ES-I3 (cell line): ENCODE results near the gene PAX2.

Experiments used
- H3K36me3 ChIP-seq: 2 replicates; pipeline ENCODE4 v1.6.1; 2013; ENCODE audit warnings: mild to moderate bottlenecking, low read length, control low read depth, moderate library complexity; ENCODE audit not compliant: insufficient read depth
- H3K4me1 ChIP-seq: 2 replicates; pipeline ENCODE4 v1.6.1; 2013; ENCODE audit warnings: mild to moderate bottlenecking, control low read depth, low read length; ENCODE audit not compliant: insufficient read depth
- H3K9ac ChIP-seq: 2 replicates; pipeline ENCODE4 v1.6.1; 2013; ENCODE audit warnings: low read depth, mild to moderate bottlenecking, low read length, moderate library complexity
- H3K9me3 ChIP-seq: 2 replicates; pipeline ENCODE4 v1.6.1; 2013; ENCODE audit warnings: mild to moderate bottlenecking, low read length, moderate library complexity; ENCODE audit not compliant: control insufficient read depth, insufficient read depth

The PAX2 gene

GRCh38 chr10:100810835-100811116, 65.4 kb downstream of the PAX2 start:
- Histone ChIP-seq H3K9ac (no peak overlapping the region), H3K36me3 (no peaks in the 10 kb centered on the region), H3K9me3 (no peaks in the 10 kb centered on the region), H3K4me1 (0 out of 2 replicates have a peak, but pooled peaks cover under 1% of the 10 kb centered on the region)

DNA sequence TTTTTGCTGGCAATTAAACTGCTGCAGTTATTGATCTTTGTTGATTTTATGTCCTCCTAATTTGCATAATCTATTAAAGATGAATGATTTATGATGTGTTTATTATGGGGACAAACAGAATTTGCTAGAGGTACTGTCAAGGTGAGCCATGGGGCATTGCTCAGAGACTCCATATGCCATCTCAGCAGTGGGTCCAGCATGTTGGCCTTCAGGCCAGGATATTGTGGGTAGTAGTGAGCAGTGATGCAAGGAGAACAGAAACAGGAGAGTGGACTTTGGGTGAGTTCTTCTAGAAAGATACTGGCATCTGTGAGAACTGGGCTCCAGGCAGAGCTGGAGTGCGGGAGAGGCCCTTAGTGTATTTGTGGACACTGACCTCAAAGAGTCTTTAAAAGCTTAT, 65.9 kb downstream of the PAX2 start:
- no peaks in the 10 kb centered on the region for H3K36me3 ChIP-seq
- no peak overlapping the region for H3K9ac ChIP-seq

GRCh38 chr10:100811752-100812750, 66.7 kb downstream of the PAX2 start:
- H3K9ac ChIP-seq, result no peak overlapping the region
- peaks cover 2% of the 10 kb centered on the region; the same call in 1 of the 2 replicates for H3K4me1 ChIP-seq
- no peaks in the 10 kb centered on the region for H3K36me3 ChIP-seq
- H3K9me3 ChIP-seq, result no peaks in the 10 kb centered on the region

More for the DNA sequence above, 65.9 kb downstream of the PAX2 start:
- Histone ChIP-seq H3K4me1 (no peaks in the 10 kb centered on the region), H3K9me3 (no peaks in the 10 kb centered on the region)

GRCh38 chr10:100812978-100813377, 67.6 kb downstream of the PAX2 start:
- Histone ChIP-seq H3K36me3 (no peaks in the 10 kb centered on the region), H3K9ac (no peak overlapping the region), H3K4me1 (peaks cover 4% of the 10 kb centered on the region; the same call in 1 of the 2 replicates)

DNA sequence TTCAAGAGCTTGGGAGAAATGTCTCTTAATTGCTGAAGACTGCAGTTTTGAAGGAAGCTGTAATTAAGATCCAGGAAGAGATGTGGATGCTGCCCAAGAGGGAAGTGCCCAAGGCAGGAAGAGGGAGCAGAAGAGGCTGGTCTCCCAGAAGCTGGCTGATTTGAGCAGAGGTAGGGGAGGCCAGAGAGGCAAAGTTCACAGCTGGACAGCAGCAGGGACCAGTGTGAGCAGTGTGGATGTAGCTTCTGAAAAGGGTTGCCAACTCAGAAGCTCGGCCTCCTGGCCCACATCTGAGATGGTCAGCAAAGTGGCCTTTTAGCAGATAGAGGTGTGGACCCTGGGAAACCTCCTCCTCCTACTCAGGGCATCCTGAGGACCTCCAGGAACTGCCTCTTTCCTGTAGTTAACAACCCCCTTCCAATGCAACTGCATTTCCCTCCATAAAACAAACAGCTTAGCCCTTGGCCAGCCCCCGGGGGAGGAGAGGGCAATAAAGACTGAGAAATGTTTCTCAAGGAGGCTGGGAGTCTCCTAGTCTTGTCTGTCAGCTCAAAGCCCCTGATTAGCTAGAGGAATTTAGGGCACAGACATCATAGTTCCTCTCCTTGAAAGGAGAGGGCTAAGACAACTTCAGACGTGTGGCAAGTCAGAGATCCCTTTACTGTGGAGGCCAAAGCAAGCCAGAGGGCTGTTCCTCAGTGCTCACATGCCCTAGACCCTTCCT, 69.5 kb downstream of the PAX2 start:
- no peaks in the 10 kb centered on the region for H3K36me3 ChIP-seq
- no peaks in the 10 kb centered on the region for H3K9me3 ChIP-seq
- peaks cover 4% of the 10 kb centered on the region; the same call in 1 of the 2 replicates for H3K4me1 ChIP-seq
- no peak overlapping the region for H3K9ac ChIP-seq

More at GRCh38 chr10:100812978-100813377, 67.6 kb downstream of the PAX2 start:
- H3K9me3 ChIP-seq, result no peaks in the 10 kb centered on the region

GRCh38 chr10:100816671-100817070, 71.3 kb downstream of the PAX2 start:
- no peaks in the 10 kb centered on the region for H3K36me3 ChIP-seq
- no peaks in the 10 kb centered on the region for H3K9me3 ChIP-seq

DNA sequence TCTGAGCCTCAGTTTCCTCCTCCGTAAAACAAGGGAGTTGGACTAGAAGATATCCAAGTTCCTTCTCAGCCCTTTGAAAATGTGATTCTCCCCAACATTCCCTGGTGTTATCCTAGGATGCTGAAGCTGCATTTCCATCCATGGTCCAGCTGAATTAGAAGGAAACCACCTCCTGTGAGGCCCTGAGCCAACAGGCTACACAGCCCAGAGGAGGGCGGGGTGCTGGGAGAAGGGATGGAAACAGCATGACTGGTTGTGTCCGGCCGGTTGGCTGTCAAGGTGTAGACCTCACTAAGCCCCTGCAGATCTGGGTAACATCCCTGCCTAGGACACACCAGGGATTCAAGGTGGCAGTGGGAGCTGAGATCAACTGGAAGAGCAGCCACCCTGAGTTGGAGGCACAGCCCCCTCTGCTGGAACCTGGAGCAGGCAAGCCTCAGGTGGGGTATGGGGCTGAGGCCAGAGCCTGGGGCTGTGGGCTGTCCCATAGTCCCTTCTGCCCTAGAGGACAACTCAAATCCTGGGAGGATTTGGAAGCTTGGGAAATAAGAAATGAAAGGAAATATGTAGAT, 72.0 kb downstream of the PAX2 start:
- no peaks in the 10 kb centered on the region for H3K36me3 ChIP-seq
- H3K9ac ChIP-seq, result no peak overlapping the region
- no peaks in the 10 kb centered on the region for H3K9me3 ChIP-seq
- H3K4me1 ChIP-seq, result peaks cover 4% of the 10 kb centered on the region; the same call in 1 of the 2 replicates

More at GRCh38 chr10:100816671-100817070, 71.3 kb downstream of the PAX2 start:
- Histone ChIP-seq H3K4me1 (peaks cover 4% of the 10 kb centered on the region; the same call in 1 of the 2 replicates), H3K9ac (no peak overlapping the region)

- no peaks in the 10 kb centered on the region for H3K36me3 ChIP-seq
- H3K9me3 ChIP-seq, result no peaks in the 10 kb centered on the region
- no peak overlapping the region for H3K9ac ChIP-seq
- H3K4me1 ChIP-seq, result peaks cover 4% of the 10 kb centered on the region; the same call in 1 of the 2 replicates
These were observed 74.0 kb downstream of the PAX2 start for GRCh38 chr10:100819424-100819823.

DNA sequence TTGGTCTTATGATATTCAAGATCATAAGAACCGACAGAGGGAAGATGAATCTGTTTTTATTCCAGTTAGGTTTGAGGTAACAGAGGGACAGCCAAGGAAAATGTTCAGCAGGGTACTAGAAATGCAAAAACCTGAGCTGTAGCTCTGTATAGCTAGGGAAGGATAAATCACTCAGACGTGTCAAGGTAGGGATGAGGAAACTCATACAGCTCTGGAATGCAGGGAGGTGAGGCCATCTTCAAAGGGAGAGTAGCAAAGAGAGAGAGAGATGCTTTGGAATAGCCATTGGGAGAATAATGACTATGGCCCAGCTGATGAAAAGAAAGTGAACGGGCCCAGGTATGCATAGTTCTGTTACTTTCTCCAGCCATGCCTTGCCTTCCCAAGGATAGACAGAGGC, 77.8 kb downstream of the PAX2 start:
- Histone ChIP-seq H3K9ac (no peak overlapping the region), H3K9me3 (no peaks in the 10 kb centered on the region), H3K36me3 (no peaks in the 10 kb centered on the region)

DNA sequence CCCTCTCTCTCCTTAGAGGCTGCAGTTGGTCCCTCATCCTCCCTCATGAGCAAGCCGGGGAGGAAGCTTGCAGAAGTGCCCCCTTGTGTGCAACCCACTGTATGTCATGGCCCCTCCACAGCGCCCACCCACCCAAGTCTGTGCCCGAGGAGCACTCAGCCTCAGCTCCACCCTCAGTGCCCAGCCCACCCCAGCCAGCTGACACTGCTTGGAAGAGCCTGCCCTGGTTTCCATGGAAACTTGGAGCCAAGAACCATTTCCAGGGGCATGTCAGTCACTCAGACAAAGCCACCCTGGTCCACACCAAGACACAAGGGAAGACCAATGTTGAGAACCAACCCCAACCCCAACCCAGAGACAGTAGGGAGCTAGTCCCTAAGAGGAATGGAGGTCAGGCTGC, 79.5 kb downstream of the PAX2 start:
- H3K9me3 ChIP-seq, result no peaks in the 10 kb centered on the region
- H3K9ac ChIP-seq, result no peak overlapping the region
- H3K36me3 ChIP-seq, result no peaks in the 10 kb centered on the region
- peaks cover 6% of the 10 kb centered on the region; the same call in 1 of the 2 replicates for H3K4me1 ChIP-seq

More for the DNA sequence above, 77.8 kb downstream of the PAX2 start:
- peaks cover 1% of the 10 kb centered on the region; the same call in 1 of the 2 replicates for H3K4me1 ChIP-seq

GRCh38 chr10:100825325-100825875, 80.0 kb downstream of the PAX2 start:
- no peaks in the 10 kb centered on the region for H3K36me3 ChIP-seq
- peaks cover 6% of the 10 kb centered on the region; the same call in 1 of the 2 replicates for H3K4me1 ChIP-seq
- H3K9me3 ChIP-seq, result no peaks in the 10 kb centered on the region
- H3K9ac ChIP-seq, result no peak overlapping the region

DNA sequence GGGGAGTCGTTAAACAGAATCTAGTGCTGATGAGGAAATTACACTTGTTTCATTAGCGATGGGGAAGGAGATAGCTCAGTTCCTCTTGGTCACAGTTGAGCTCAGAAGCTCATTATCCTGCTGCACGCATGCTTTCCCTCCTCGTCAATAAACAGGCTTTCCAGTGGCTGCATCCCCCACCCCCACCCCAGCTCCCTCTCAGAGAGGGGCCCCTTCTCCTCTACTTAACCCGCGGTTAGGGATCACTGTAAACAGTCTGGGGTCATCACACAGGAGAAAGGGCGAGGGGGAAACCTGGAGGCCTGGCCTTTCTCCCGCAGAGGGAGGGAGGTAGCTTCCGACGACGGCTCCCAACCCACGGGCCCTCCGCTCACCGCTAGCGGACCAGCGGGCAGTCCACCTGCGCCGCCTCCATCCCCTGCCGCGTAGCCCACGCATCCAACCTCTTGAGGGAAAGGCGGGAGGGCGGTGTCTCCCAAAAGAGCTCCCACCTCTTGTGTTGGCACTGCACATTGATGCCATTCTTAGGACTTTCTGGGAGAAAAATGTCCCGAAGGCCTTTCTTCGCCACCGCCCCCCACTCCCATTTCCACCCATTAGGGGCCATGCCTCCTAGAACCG, 80.8 kb downstream of the PAX2 start:
- H3K9me3 ChIP-seq, result no peaks in the 10 kb centered on the region; the same call in 1 of the 2 replicates
- peak overlapping the region; percentile 48; the same call in 1 of the 2 replicates for H3K9ac ChIP-seq
- no peaks in the 10 kb centered on the region for H3K36me3 ChIP-seq
- peaks cover 6% of the 10 kb centered on the region; the same call in 1 of the 2 replicates for H3K4me1 ChIP-seq

DNA sequence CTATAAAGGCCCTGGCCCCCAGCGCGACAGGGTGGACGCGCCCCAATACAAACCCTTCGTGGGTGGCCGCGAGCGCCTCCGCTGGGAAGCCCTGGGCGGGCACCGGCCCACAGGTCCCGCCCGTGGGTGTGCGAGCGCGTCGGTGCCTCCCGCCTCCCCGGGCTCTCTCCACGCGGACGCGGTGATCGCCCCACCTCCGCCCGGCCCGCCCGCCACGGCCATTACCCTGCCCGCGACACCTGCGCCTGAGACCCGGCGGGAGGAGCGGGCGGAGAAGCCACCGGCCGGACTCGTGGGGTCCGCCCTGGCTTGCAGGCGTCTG, 81.2 kb downstream of the PAX2 start:
- H3K9me3 ChIP-seq, result no peaks in the 10 kb centered on the region; the same call in 1 of the 2 replicates
- peak overlapping the region; percentile 48; the same call in 1 of the 2 replicates for H3K9ac ChIP-seq
- no peaks in the 10 kb centered on the region for H3K36me3 ChIP-seq
- H3K4me1 ChIP-seq, result peaks cover 6% of the 10 kb centered on the region; the same call in 1 of the 2 replicates
